ENCODE data around the gene MIF4GD. TPM values are rescaled to one million over a fixed set of nuclear protein-coding genes. Genes with fewer than 3 reads are reported as not detected.

Gene MIF4GD
- total and polyA plus RNA-seq, 2 experiments from 2014 or later, result 10.7 to 14.4 TPM

DNA sequence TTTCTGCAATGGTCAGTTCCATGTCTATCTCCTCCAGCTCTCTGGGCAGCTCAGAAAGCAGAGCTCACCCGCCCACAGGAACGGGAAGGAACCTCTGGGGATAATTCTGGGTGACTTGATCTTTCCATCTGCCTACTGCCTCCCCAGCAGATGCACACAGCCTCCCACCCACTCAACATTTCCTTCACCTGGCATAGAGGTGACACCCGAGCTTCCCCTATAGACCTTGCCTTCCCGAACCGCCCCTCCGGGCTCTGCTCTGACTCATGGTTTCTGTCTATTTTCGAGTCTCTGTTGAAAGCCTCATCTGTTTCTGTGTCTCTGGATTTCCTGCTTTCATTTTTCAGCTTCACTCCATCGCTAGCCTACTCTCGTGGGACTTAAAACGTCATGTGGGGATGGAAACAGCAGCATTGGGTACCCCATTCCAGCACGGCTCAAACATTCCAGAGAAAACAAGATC is 21.0 kb downstream of the MIF4GD start:
- H3K9me3 ChIP-seq (ENCODE audit: low read depth), result no peaks in the 10 kb centered on the region
- H3K4me3 ChIP-seq, result 0 out of 2 replicates have a peak overlapping the region, but pooled peaks have one; percentile 4
- peak overlapping the region; percentile 38; the same call in 1 of the 2 replicates for H3K9ac ChIP-seq
- peak overlapping the region; percentile 33 for H3K27ac ChIP-seq
- peaks cover 85% of the 10 kb centered on the region for H3K79me2 ChIP-seq (ENCODE audit: insufficient read depth)
- peaks cover 10% of the 10 kb centered on the region for H3K4me1 ChIP-seq (ENCODE audit: insufficient read depth)
- no peak overlapping the region for H2AFZ ChIP-seq
- no peaks in the 10 kb centered on the region; the same call in 1 of the 2 replicates for H3K36me3 ChIP-seq (ENCODE audit: low read depth)
- TF ChIP-seq EZH2phosphoT487 (IDR thresholded peaks at IDR 0.05; ENCODE audit: insufficient read depth, low read depth) (no peak), EZH2 (IDR thresholded peaks at IDR 0.05; ENCODE audit: insufficient read depth, poor library complexity, severe bottlenecking) (no peak)
- H3K4me2 ChIP-seq (ENCODE audit: unreplicated experiment), result peak overlapping the region; percentile 58
- WGBS, 2 experiments (ENCODE audit: low coverage in 1 of 2, low lambda C conversion rate in 2 of 2, missing lambda C conversion rate in 2 of 2), result 50 to 54% methylated on average over 11 of the region's 11 CpGs
- DNase-seq, result peak; percentile 61
- no peaks in the 10 kb centered on the region for H4K20me1 ChIP-seq (ENCODE audit: insufficient read depth)
- no peaks in the 10 kb centered on the region for H3K27me3 ChIP-seq (replicated peaks; ENCODE audit: insufficient read depth)
- H3K9me2 ChIP-seq (ENCODE audit: insufficient read depth), result no peaks in the 10 kb centered on the region
- H3F3A ChIP-seq (ENCODE audit: insufficient read depth), result peaks cover 13% of the 10 kb centered on the region; the same call in 1 of the 2 replicates
- in situ Hi-C loops (cut with MboI), result no loop called here

DNA sequence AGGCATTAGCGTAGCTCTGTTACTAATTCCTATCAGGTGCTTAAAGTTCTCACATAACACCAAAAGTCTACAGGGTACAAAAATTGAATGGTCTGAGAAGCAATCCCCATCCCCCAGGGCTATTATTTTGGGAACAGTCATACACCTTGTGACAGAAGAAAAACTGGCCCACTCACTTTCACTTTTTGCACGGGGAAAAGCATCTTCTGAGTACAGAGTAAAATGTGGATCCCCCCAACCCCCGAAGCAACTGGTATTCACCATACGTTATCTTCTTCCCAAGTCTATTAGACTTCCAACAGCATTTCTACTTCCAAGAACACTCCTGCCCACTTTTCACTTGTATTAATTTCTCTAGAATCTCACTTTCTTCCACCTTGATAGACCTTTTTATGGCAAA is 21.5 kb downstream of the MIF4GD start:
- H3K79me2 ChIP-seq (ENCODE audit: insufficient read depth), result peaks cover 80% of the 10 kb centered on the region
- in situ Hi-C loops (cut with MboI), result no loop called here
- DNase-seq, result no peak
- H3F3A ChIP-seq (ENCODE audit: insufficient read depth), result peaks cover 13% of the 10 kb centered on the region; the same call in 1 of the 2 replicates
- no peaks in the 10 kb centered on the region for H3K9me3 ChIP-seq (ENCODE audit: low read depth)
- no peaks in the 10 kb centered on the region; the same call in 1 of the 2 replicates for H3K36me3 ChIP-seq (ENCODE audit: low read depth)
- H3K4me3 ChIP-seq, result no peak overlapping the region
- H4K20me1 ChIP-seq (ENCODE audit: insufficient read depth), result no peaks in the 10 kb centered on the region
- no peak for TF ChIP-seq EZH2phosphoT487 (IDR thresholded peaks at IDR 0.05; ENCODE audit: insufficient read depth, low read depth)
- TF ChIP-seq EZH2 (IDR thresholded peaks at IDR 0.05; ENCODE audit: insufficient read depth, poor library complexity, severe bottlenecking), result no peak
- peak overlapping the region; percentile 58 for H3K4me2 ChIP-seq (ENCODE audit: unreplicated experiment)
- H3K9me2 ChIP-seq (ENCODE audit: insufficient read depth), result no peaks in the 10 kb centered on the region
- H2AFZ ChIP-seq, result no peak overlapping the region
- no peak overlapping the region; the same call in 1 of the 2 replicates for H3K27ac ChIP-seq
- peaks cover 10% of the 10 kb centered on the region for H3K4me1 ChIP-seq (ENCODE audit: insufficient read depth)
- no peaks in the 10 kb centered on the region for H3K27me3 ChIP-seq (replicated peaks; ENCODE audit: insufficient read depth)
- no peak overlapping the region; the same call in 1 of the 2 replicates for H3K9ac ChIP-seq
- 72 to 74% methylated on average over 4 of the region's 4 CpGs for WGBS, 2 experiments (ENCODE audit: low coverage in 1 of 2, low lambda C conversion rate in 2 of 2, missing lambda C conversion rate in 2 of 2)

DNA sequence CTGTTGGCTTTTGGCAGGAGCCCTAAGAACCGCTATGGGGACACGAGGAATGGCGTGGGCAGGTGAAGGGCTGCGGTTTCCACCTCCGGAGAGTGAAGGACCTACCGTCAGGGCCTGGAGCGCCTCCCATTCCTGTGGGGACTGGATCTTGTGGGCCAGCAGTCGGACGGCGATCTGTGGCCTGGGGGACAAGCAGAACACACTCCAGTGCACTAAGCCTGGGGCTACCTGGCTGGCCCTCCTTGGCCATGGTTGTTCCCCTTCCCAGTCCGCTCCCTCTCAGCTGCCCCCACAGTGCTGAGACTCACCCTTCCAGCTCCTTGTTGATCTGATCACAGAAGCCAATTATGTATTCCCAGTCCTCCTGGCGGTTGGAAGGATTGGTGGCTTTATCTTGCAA is 24.6 kb downstream of the MIF4GD start:
- Histone ChIP-seq H3K9ac (no peak overlapping the region), H3K36me3 (ENCODE audit: low read depth) (peaks cover 4% of the 10 kb centered on the region; the same call in 1 of the 2 replicates), H3K9me2 (ENCODE audit: insufficient read depth) (no peaks in the 10 kb centered on the region), H3F3A (ENCODE audit: insufficient read depth) (peaks cover 20% of the 10 kb centered on the region; the same call in 1 of the 2 replicates), H3K79me2 (ENCODE audit: insufficient read depth) (peaks cover 51% of the 10 kb centered on the region), H3K4me3 (no peak overlapping the region), H3K4me2 (ENCODE audit: unreplicated experiment) (no peak overlapping the region), H4K20me1 (ENCODE audit: insufficient read depth) (no peaks in the 10 kb centered on the region), H3K27ac (no peak overlapping the region), H3K27me3 (replicated peaks; ENCODE audit: insufficient read depth) (no peaks in the 10 kb centered on the region), H2AFZ (no peak overlapping the region), H3K9me3 (ENCODE audit: low read depth) (no peaks in the 10 kb centered on the region), H3K4me1 (ENCODE audit: insufficient read depth) (peaks cover 13% of the 10 kb centered on the region)
- DNase-seq, result no peak
- TF ChIP-seq EZH2 (IDR thresholded peaks at IDR 0.05; ENCODE audit: insufficient read depth, poor library complexity, severe bottlenecking) (no peak), EZH2phosphoT487 (IDR thresholded peaks at IDR 0.05; ENCODE audit: insufficient read depth, low read depth) (no peak)
- 93 to 95% methylated on average over 12 of the region's 12 CpGs for WGBS, 2 experiments (ENCODE audit: low coverage in 1 of 2, low lambda C conversion rate in 2 of 2, missing lambda C conversion rate in 2 of 2)
- in situ Hi-C loops (cut with MboI), result no loop called here

DNA sequence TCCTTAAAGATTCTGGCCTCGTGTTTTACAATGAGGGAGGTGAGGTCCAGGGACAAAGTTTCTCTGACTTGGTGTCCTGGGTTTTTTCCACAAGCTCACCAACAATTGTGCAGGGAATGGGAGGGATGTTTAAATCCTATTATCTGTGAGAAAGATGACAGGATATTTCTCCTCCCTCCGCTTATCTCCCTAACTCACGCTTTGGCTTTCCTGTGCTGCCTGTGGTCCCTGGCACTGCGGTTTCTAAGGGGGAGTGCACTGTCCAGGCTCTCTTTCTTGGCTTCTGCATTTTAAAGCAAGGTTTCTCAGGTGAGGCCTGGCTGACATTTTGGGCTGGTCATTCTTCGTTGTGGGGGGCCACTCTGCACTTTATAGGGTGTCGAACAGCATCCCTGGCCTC is 26.0 kb downstream of the MIF4GD start:
- no peaks in the 10 kb centered on the region for H3K9me2 ChIP-seq (ENCODE audit: insufficient read depth)
- H3K27ac ChIP-seq, result no peak overlapping the region
- H3K4me1 ChIP-seq (ENCODE audit: insufficient read depth), result 0 out of 2 replicates have a peak, but pooled peaks cover 7% of the 10 kb centered on the region
- no peak for DNase-seq
- peaks cover 11% of the 10 kb centered on the region; the same call in 1 of the 2 replicates for H3F3A ChIP-seq (ENCODE audit: insufficient read depth)
- WGBS, 2 experiments (ENCODE audit: low coverage in 1 of 2, low lambda C conversion rate in 2 of 2, missing lambda C conversion rate in 2 of 2), result 89 to 91% methylated on average over 6 of the region's 6 CpGs
- in situ Hi-C loops (cut with MboI), result no loop called here
- H3K4me2 ChIP-seq (ENCODE audit: unreplicated experiment), result no peak overlapping the region
- no peaks in the 10 kb centered on the region for H3K9me3 ChIP-seq (ENCODE audit: low read depth)
- no peaks in the 10 kb centered on the region for H4K20me1 ChIP-seq (ENCODE audit: insufficient read depth)
- no peak overlapping the region for H3K9ac ChIP-seq
- H3K4me3 ChIP-seq, result no peak overlapping the region
- TF ChIP-seq EZH2 (IDR thresholded peaks at IDR 0.05; ENCODE audit: insufficient read depth, poor library complexity, severe bottlenecking) (no peak), EZH2phosphoT487 (IDR thresholded peaks at IDR 0.05; ENCODE audit: insufficient read depth, low read depth) (no peak)
- H3K27me3 ChIP-seq (replicated peaks; ENCODE audit: insufficient read depth), result no peaks in the 10 kb centered on the region
- H3K79me2 ChIP-seq (ENCODE audit: insufficient read depth), result peaks cover 38% of the 10 kb centered on the region
- no peak overlapping the region for H2AFZ ChIP-seq
- peaks cover 12% of the 10 kb centered on the region; the same call in 1 of the 2 replicates for H3K36me3 ChIP-seq (ENCODE audit: low read depth)

Measured in GM23248 (cell line).